Thyroid gland (tissue), 4 donors: ENCODE measurements around the gene LDAH.

ENCODE experiments used
- CTCF ChIP-seq, 6 experiments: fragments of 200-600 bp in 3 of 6; fragments of 450-650 bp in 3 of 6; sonication (generic) in 3 of 6; IDR thresholded peaks; one replicate each; pipeline ENCODE4 v1.5.1; 2016 to 2019; ENCODE audit warnings: antibody characterized with exemption in 6 of 6, mild to moderate bottlenecking in 2 of 6, inconsistent platforms in 1 of 6, moderate library complexity in 1 of 6
- POLR2A ChIP-seq, 2 donors: fragments of 450-650 bp; IDR thresholded peaks; one replicate each; pipeline ENCODE4 v1.6.1; 2017; ENCODE audit warnings: antibody characterized with exemption in 2 of 2, mild to moderate bottlenecking in 2 of 2, moderate library complexity in 1 of 2

DNA sequence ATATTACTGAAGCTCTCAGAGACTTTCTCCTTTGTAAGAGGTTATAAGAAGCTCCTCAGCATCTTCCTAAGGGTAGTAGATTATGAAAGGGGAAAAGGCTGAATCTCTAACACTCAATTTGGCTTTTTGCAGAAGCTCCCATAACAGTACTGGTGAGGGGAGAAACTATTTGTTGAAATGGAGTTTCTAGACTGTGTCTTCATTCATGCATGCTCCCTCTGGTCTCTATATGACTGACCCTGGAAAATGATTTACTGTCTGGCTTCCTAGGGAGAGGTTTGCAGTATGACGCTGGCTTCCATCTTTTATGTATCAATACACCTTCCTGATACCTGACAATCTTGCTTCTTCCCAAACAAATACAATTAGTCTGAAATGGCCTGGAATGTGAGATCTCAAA lies 63.9 kb downstream of the LDAH start:
- TF ChIP-seq POLR2A (IDR thresholded peaks at IDR 0.05) (no peak), CTCF (IDR thresholded peaks at IDR 0.05) (no peak)
